GM06990 (cell line): ENCODE measurements around the gene IFTAP.

Experiments used
- DNase-seq: peaks from one replicate; pipeline ENCODE4 v3.0.0-alpha.2; 2011; ENCODE audit not compliant: insufficient read length; ENCODE audit errors: extremely low read depth
- H3K27me3 ChIP-seq: replicated peaks from 2 replicates; pipeline ENCODE4 v1.6.0; 2011; ENCODE audit warnings: low read length; ENCODE audit not compliant: control insufficient read depth, insufficient read depth
- H3K36me3 ChIP-seq: 2 replicates; pipeline ENCODE4 v1.5.1; 2011; ENCODE audit warnings: low read length; ENCODE audit not compliant: control insufficient read depth, insufficient read depth
- H3K4me3 ChIP-seq: replicated peaks from 2 replicates; pipeline ENCODE4 v1.5.1; 2011; ENCODE audit warnings: low read depth, mild to moderate bottlenecking, control low read depth, low read length
- CTCF ChIP-seq: IDR thresholded peaks from 2 replicates; pipeline ENCODE4 v1.5.1; 2011; ENCODE audit warnings: low read length, control low read depth, mild to moderate bottlenecking, inconsistent platforms; ENCODE audit not compliant: insufficient read depth, poor library complexity, severe bottlenecking

The IFTAP gene

GRCh38 chr11:36574486-36574885 lies 19.8 kb upstream of the IFTAP start:
- no peak for DNase-seq
- no peak for TF ChIP-seq CTCF
- no peaks in the 10 kb centered on the region for H3K36me3 ChIP-seq
- H3K27me3 ChIP-seq, result peaks cover 3% of the 10 kb centered on the region; the same call in 1 of the 2 replicates
- no peak overlapping the region for H3K4me3 ChIP-seq

- no peaks in the 10 kb centered on the region for H3K36me3 ChIP-seq
- H3K4me3 ChIP-seq, result no peak overlapping the region
- no peak for DNase-seq
- TF ChIP-seq CTCF, result no peak
- peaks cover 3% of the 10 kb centered on the region for H3K27me3 ChIP-seq
These were observed 16.9 kb upstream of the IFTAP start for GRCh38 chr11:36577373-36577772.

GRCh38 chr11:36577859-36578258 lies 16.4 kb upstream of the IFTAP start:
- no peak for TF ChIP-seq CTCF
- Histone ChIP-seq H3K27me3 (peaks cover 3% of the 10 kb centered on the region), H3K36me3 (no peaks in the 10 kb centered on the region), H3K4me3 (no peak overlapping the region)
- no peak for DNase-seq

- Histone ChIP-seq H3K4me3 (no peak overlapping the region), H3K36me3 (no peaks in the 10 kb centered on the region), H3K27me3 (peaks cover 3% of the 10 kb centered on the region)
- no peak for DNase-seq
- no peak for TF ChIP-seq CTCF
These were observed 15.8 kb upstream of the IFTAP start for GRCh38 chr11:36578458-36578857.

GRCh38 chr11:36581536-36581935 lies 12.8 kb upstream of the IFTAP start:
- no peaks in the 10 kb centered on the region for H3K36me3 ChIP-seq
- no peak for TF ChIP-seq CTCF
- H3K4me3 ChIP-seq, result no peak overlapping the region
- no peak for DNase-seq
- no peaks in the 10 kb centered on the region; the same call in 1 of the 2 replicates for H3K27me3 ChIP-seq

GRCh38 chr11:36583667-36584066 lies 10.6 kb upstream of the IFTAP start:
- no peak overlapping the region for H3K4me3 ChIP-seq
- H3K27me3 ChIP-seq, result no peaks in the 10 kb centered on the region; the same call in 1 of the 2 replicates
- H3K36me3 ChIP-seq, result no peaks in the 10 kb centered on the region
- DNase-seq, result no peak
- TF ChIP-seq CTCF, result no peak
